SU-DHL-6 (cell line): ENCODE results near the gene ZNF627.

Experiments
- EZH2phosphoT487 ChIP-seq: fragments of 200-600 bp; sonication (generic), shearing (Covaris generic); conservative IDR thresholded peaks from 2 replicates; pipeline ENCODE4 v1.6.1; 2018; ENCODE audit warnings: mild to moderate bottlenecking, antibody characterized with exemption, low read length, moderate library complexity, mixed read lengths
- TF ChIP-seq, protein P1 (sequence below): fragments of 200-600 bp; sonication (generic); IDR thresholded peaks from one replicate; pipeline ENCODE4 v1.5.1; 2017; ENCODE audit warnings: antibody characterized with exemption, mild to moderate bottlenecking, low read length, moderate library complexity; ENCODE audit not compliant: insufficient read depth, poor library complexity, severe bottlenecking

DNA sequence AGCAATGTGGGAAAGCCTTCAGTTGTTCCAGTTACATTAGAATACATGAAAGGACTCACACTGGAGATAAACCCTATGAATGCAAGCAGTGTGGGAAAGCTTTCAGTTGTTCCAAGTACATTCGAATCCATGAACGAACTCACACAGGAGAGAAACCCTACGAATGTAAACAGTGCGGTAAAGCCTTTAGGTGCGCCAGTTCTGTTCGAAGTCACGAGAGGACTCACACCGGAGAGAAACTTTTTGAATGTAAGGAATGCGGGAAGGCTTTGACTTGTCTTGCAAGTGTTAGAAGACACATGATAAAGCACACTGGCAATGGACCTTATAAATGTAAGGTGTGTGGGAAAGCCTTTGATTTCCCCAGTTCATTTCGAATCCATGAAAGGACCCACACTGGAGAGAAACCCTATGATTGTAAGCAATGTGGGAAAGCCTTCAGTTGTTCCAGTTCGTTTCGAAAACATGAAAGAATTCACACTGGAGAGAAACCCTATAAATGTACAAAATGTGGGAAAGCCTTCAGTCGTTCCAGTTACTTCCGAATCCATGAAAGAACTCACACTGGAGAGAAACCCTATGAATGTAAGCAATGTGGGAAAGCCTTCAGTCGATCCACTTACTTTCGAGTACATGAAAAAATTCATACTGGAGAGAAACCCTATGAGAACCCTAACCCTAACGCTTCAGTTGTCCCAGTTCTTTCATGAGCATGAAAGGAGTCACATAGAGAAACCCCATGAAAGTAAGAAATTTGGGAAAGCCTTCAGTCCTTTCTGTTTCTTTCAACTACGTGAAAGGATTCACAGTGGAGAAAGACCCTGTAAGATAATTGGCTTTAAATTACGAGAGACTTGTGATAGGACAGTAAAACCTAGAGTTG, 20.1 kb downstream of the ZNF627 start:
- TF ChIP-seq, protein P1, sequence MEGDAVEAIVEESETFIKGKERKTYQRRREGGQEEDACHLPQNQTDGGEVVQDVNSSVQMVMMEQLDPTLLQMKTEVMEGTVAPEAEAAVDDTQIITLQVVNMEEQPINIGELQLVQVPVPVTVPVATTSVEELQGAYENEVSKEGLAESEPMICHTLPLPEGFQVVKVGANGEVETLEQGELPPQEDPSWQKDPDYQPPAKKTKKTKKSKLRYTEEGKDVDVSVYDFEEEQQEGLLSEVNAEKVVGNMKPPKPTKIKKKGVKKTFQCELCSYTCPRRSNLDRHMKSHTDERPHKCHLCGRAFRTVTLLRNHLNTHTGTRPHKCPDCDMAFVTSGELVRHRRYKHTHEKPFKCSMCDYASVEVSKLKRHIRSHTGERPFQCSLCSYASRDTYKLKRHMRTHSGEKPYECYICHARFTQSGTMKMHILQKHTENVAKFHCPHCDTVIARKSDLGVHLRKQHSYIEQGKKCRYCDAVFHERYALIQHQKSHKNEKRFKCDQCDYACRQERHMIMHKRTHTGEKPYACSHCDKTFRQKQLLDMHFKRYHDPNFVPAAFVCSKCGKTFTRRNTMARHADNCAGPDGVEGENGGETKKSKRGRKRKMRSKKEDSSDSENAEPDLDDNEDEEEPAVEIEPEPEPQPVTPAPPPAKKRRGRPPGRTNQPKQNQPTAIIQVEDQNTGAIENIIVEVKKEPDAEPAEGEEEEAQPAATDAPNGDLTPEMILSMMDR = no peak
- TF ChIP-seq EZH2phosphoT487 = no peak
